ENCODE results near the gene ACAP3. TPM values are rescaled to one million over a fixed set of nuclear protein-coding genes. Genes with fewer than 3 reads are reported as not detected.
A peak's percentile ranks its signal among the peaks of the same experiment; 100 is the strongest.

The ACAP3 gene
- polyA plus RNA-seq, 4 donors: 28.6 to 71.1 (median 50.6) TPM

GRCh38 chr1:1340791-1341548, 33.2 kb upstream of the ACAP3 start:
- Histone ChIP-seq H3K4me3 (ENCODE audit: low read depth in 1 of 3, low read length in 3 of 3) (no peak overlapping the region), H3K27me3 (ENCODE audit: control insufficient read depth in 3 of 3, insufficient read depth in 3 of 3, low read length in 3 of 3) (no peaks in the 10 kb centered on the region), H3K27ac (ENCODE audit: low read depth in 1 of 3, low read length in 2 of 3) (no peak overlapping the region), H3K36me3 (ENCODE audit: control insufficient read depth in 3 of 3, insufficient read depth in 2 of 3, low read depth in 1 of 3, low read length in 3 of 3) (peaks cover 2 to 88% (median 15%) of the 10 kb centered on the region in 3 donors), H3K4me1 (ENCODE audit: control insufficient read depth in 3 of 3, insufficient read depth in 2 of 3, low read depth in 1 of 3, low read length in 2 of 3) (peaks cover 2 to 23% (median 7%) of the 10 kb centered on the region in 3 donors), H3K9me3 (ENCODE audit: control insufficient read depth in 2 of 2, insufficient read depth in 1 of 2, low read depth in 1 of 2, low read length in 1 of 2) (no peaks in the 10 kb centered on the region)
- WGBS, 3 donors: 93 to 94% (median 93%) methylated on average over 36 of the region's 36 CpGs
- DNase-seq (no peak), FAIRE-seq (no peak)

GRCh38 chr1:1340185-1340584, 32.5 kb upstream of the ACAP3 start:
- peaks cover 2 to 15% (median 5%) of the 10 kb centered on the region in 3 donors for H3K4me1 ChIP-seq (ENCODE audit: control insufficient read depth in 3 of 3, insufficient read depth in 2 of 3, low read depth in 1 of 3, low read length in 2 of 3)
- H3K36me3 ChIP-seq (ENCODE audit: control insufficient read depth in 3 of 3, insufficient read depth in 2 of 3, low read depth in 1 of 3, low read length in 3 of 3): peaks cover 2 to 88% (median 15%) of the 10 kb centered on the region in 3 donors
- 88 to 95% (median 88%) methylated on average over 23 of the region's 23 CpGs for WGBS, 3 donors
- no peak overlapping the region for H3K4me3 ChIP-seq (ENCODE audit: low read depth in 1 of 3, low read length in 3 of 3)
- FAIRE-seq (no peak), DNase-seq (no peak)
- no peak overlapping the region for H3K27ac ChIP-seq (ENCODE audit: low read depth in 1 of 3, low read length in 2 of 3)
- H3K27me3 ChIP-seq (ENCODE audit: control insufficient read depth in 3 of 3, insufficient read depth in 3 of 3, low read length in 3 of 3): no peaks in the 10 kb centered on the region
- no peaks in the 10 kb centered on the region for H3K9me3 ChIP-seq (ENCODE audit: control insufficient read depth in 2 of 2, insufficient read depth in 1 of 2, low read depth in 1 of 2, low read length in 1 of 2)

GRCh38 chr1:1338278-1338677, 30.5 kb upstream of the ACAP3 start:
- DNase-seq: no peak
- Histone ChIP-seq H3K36me3 (ENCODE audit: control insufficient read depth in 3 of 3, insufficient read depth in 2 of 3, low read depth in 1 of 3, low read length in 3 of 3) (peaks cover 2 to 91% (median 15%) of the 10 kb centered on the region in 3 donors), H3K27me3 (ENCODE audit: control insufficient read depth in 3 of 3, insufficient read depth in 3 of 3, low read length in 3 of 3) (no peaks in the 10 kb centered on the region), H3K9me3 (ENCODE audit: control insufficient read depth in 2 of 2, insufficient read depth in 1 of 2, low read depth in 1 of 2, low read length in 1 of 2) (no peaks in the 10 kb centered on the region), H3K4me3 (ENCODE audit: low read depth in 1 of 3, low read length in 3 of 3) (no peak overlapping the region), H3K27ac (ENCODE audit: low read depth in 1 of 3, low read length in 2 of 3) (no peak overlapping the region), H3K4me1 (ENCODE audit: control insufficient read depth in 3 of 3, insufficient read depth in 2 of 3, low read depth in 1 of 3, low read length in 2 of 3) (peaks cover 0 to 6% (median 0%) of the 10 kb centered on the region in 3 donors)
- 95 to 96% (median 95%) methylated on average over 33 to 36 of the region's 36 CpGs for WGBS, 3 donors
- no peak for FAIRE-seq

- Histone ChIP-seq H3K36me3 (ENCODE audit: control insufficient read depth in 3 of 3, insufficient read depth in 2 of 3, low read depth in 1 of 3, low read length in 3 of 3) (peaks cover 2 to 92% (median 15%) of the 10 kb centered on the region in 3 donors), H3K27ac (ENCODE audit: low read depth in 1 of 3, low read length in 2 of 3) (no peak overlapping the region), H3K4me3 (ENCODE audit: low read depth in 1 of 3, low read length in 3 of 3) (no peak overlapping the region), H3K4me1 (ENCODE audit: control insufficient read depth in 3 of 3, insufficient read depth in 2 of 3, low read depth in 1 of 3, low read length in 2 of 3) (peaks cover 0 to 6% (median 0%) of the 10 kb centered on the region in 3 donors), H3K27me3 (ENCODE audit: control insufficient read depth in 3 of 3, insufficient read depth in 3 of 3, low read length in 3 of 3) (no peaks in the 10 kb centered on the region), H3K9me3 (ENCODE audit: control insufficient read depth in 2 of 2, insufficient read depth in 1 of 2, low read depth in 1 of 2, low read length in 1 of 2) (no peaks in the 10 kb centered on the region)
- DNase-seq: peak in 1 of 2 donors; percentile 64
- WGBS, 3 donors: 51 to 75% (median 60%) methylated on average over 13 to 18 of the region's 18 CpGs
- no peak for FAIRE-seq
Observed at GRCh38 chr1:1337793-1338147, 30.0 kb upstream of the ACAP3 start.

GRCh38 chr1:1336931-1337792, 29.4 kb upstream of the ACAP3 start:
- no peaks in the 10 kb centered on the region for H3K27me3 ChIP-seq (ENCODE audit: control insufficient read depth in 3 of 3, insufficient read depth in 3 of 3, low read length in 3 of 3)
- FAIRE-seq: no peak
- peaks cover 2 to 95% (median 15%) of the 10 kb centered on the region in 3 donors for H3K36me3 ChIP-seq (ENCODE audit: control insufficient read depth in 3 of 3, insufficient read depth in 2 of 3, low read depth in 1 of 3, low read length in 3 of 3)

GRCh38 chr1:1336446-1336845, 28.7 kb upstream of the ACAP3 start:
- no peaks in the 10 kb centered on the region for H3K27me3 ChIP-seq (ENCODE audit: control insufficient read depth in 3 of 3, insufficient read depth in 3 of 3, low read length in 3 of 3)
- H3K36me3 ChIP-seq (ENCODE audit: control insufficient read depth in 3 of 3, insufficient read depth in 2 of 3, low read depth in 1 of 3, low read length in 3 of 3): peaks cover 0 to 88% (median 15%) of the 10 kb centered on the region in 3 donors
- peaks cover 0 to 6% (median 0%) of the 10 kb centered on the region in 3 donors for H3K4me1 ChIP-seq (ENCODE audit: control insufficient read depth in 3 of 3, insufficient read depth in 2 of 3, low read depth in 1 of 3, low read length in 2 of 3)
- no peak overlapping the region for H3K27ac ChIP-seq (ENCODE audit: low read depth in 1 of 3, low read length in 2 of 3)
- DNase-seq (no peak), FAIRE-seq (no peak)
- no peaks in the 10 kb centered on the region for H3K9me3 ChIP-seq (ENCODE audit: control insufficient read depth in 2 of 2, insufficient read depth in 1 of 2, low read depth in 1 of 2, low read length in 1 of 2)
- no peak overlapping the region for H3K4me3 ChIP-seq (ENCODE audit: low read depth in 1 of 3, low read length in 3 of 3)
- WGBS, 3 donors: 89 to 91% (median 90%) methylated on average over 21 to 26 of the region's 26 CpGs

More at GRCh38 chr1:1336931-1337792, 29.4 kb upstream of the ACAP3 start:
- Histone ChIP-seq H3K27ac (ENCODE audit: low read depth in 1 of 3, low read length in 2 of 3) (no peak overlapping the region), H3K4me3 (ENCODE audit: low read depth in 1 of 3, low read length in 3 of 3) (no peak overlapping the region), H3K9me3 (ENCODE audit: control insufficient read depth in 2 of 2, insufficient read depth in 1 of 2, low read depth in 1 of 2, low read length in 1 of 2) (no peaks in the 10 kb centered on the region), H3K4me1 (ENCODE audit: control insufficient read depth in 3 of 3, insufficient read depth in 2 of 3, low read depth in 1 of 3, low read length in 2 of 3) (peaks cover 0 to 6% (median 0%) of the 10 kb centered on the region in 3 donors)
- DNase-seq: no peak
- WGBS, 3 donors: 85 to 89% (median 88%) methylated on average over 21 to 32 of the region's 32 CpGs

GRCh38 chr1:1335792-1336248, 28.1 kb upstream of the ACAP3 start:
- FAIRE-seq: no peak
- DNase-seq: no peak
- no peaks in the 10 kb centered on the region for H3K9me3 ChIP-seq (ENCODE audit: control insufficient read depth in 2 of 2, insufficient read depth in 1 of 2, low read depth in 1 of 2, low read length in 1 of 2)
- no peak overlapping the region for H3K27ac ChIP-seq (ENCODE audit: low read depth in 1 of 3, low read length in 2 of 3)
- H3K4me1 ChIP-seq (ENCODE audit: control insufficient read depth in 3 of 3, insufficient read depth in 2 of 3, low read depth in 1 of 3, low read length in 2 of 3): peaks cover 0 to 13% (median 0%) of the 10 kb centered on the region in 3 donors
- H3K4me3 ChIP-seq (ENCODE audit: low read depth in 1 of 3, low read length in 3 of 3): no peak overlapping the region
- H3K36me3 ChIP-seq (ENCODE audit: control insufficient read depth in 3 of 3, insufficient read depth in 2 of 3, low read depth in 1 of 3, low read length in 3 of 3): peaks cover 0 to 81% (median 15%) of the 10 kb centered on the region in 3 donors
- H3K27me3 ChIP-seq (ENCODE audit: control insufficient read depth in 3 of 3, insufficient read depth in 3 of 3, low read length in 3 of 3): no peaks in the 10 kb centered on the region
- WGBS, 3 donors: 87 to 89% (median 89%) methylated on average over 16 to 21 of the region's 21 CpGs

GRCh38 chr1:1335283-1335682, 27.6 kb upstream of the ACAP3 start:
- H3K4me3 ChIP-seq (ENCODE audit: low read depth in 1 of 3, low read length in 3 of 3): no peak overlapping the region
- 79 to 85% (median 80%) methylated on average over 16 of the region's 16 CpGs for WGBS, 3 donors
- DNase-seq: no peak
- FAIRE-seq: no peak
- H3K4me1 ChIP-seq (ENCODE audit: control insufficient read depth in 3 of 3, insufficient read depth in 2 of 3, low read depth in 1 of 3, low read length in 2 of 3): peaks cover 0 to 18% (median 0%) of the 10 kb centered on the region in 3 donors
- H3K27ac ChIP-seq (ENCODE audit: low read depth in 1 of 3, low read length in 2 of 3): no peak overlapping the region
- peaks cover 0 to 76% (median 13%) of the 10 kb centered on the region in 3 donors for H3K36me3 ChIP-seq (ENCODE audit: control insufficient read depth in 3 of 3, insufficient read depth in 2 of 3, low read depth in 1 of 3, low read length in 3 of 3)
- no peaks in the 10 kb centered on the region for H3K27me3 ChIP-seq (ENCODE audit: control insufficient read depth in 3 of 3, insufficient read depth in 3 of 3, low read length in 3 of 3)
- H3K9me3 ChIP-seq (ENCODE audit: control insufficient read depth in 2 of 2, insufficient read depth in 1 of 2, low read depth in 1 of 2, low read length in 1 of 2): no peaks in the 10 kb centered on the region
